Umbilical cord (tissue), 2 donors: ENCODE results near the gene GSTO2. TPM values are rescaled to one million over a fixed set of nuclear protein-coding genes. Genes with fewer than 3 reads are reported as not detected.
A peak's percentile ranks its signal among the peaks of the same experiment; 100 is the strongest.

Experiments used
- DNase-seq: peaks from one replicate; pipeline ENCODE4 v3.0.0-alpha.2; 2015; ENCODE audit warnings: low spot score
- total RNA-seq: library from RNA; depleted of rRNA; stranded (reverse); fragments of >200 nt; gene quantifications from one replicate; pipeline ENCODE4 v1.2.3, GENCODE V29; 2014; ENCODE audit warnings: low replicate concordance; ENCODE audit not compliant: insufficient read depth

The GSTO2 gene
- total RNA-seq, 1 donor from 2014 or later, result 1.2 TPM

GRCh38 chr10:104307576-104308438 lies 38.8 kb downstream of the GSTO2 start:
- DNase-seq, result no peak

GRCh38 chr10:104308439-104308903 lies 39.5 kb downstream of the GSTO2 start:
- no peak for DNase-seq

DNA sequence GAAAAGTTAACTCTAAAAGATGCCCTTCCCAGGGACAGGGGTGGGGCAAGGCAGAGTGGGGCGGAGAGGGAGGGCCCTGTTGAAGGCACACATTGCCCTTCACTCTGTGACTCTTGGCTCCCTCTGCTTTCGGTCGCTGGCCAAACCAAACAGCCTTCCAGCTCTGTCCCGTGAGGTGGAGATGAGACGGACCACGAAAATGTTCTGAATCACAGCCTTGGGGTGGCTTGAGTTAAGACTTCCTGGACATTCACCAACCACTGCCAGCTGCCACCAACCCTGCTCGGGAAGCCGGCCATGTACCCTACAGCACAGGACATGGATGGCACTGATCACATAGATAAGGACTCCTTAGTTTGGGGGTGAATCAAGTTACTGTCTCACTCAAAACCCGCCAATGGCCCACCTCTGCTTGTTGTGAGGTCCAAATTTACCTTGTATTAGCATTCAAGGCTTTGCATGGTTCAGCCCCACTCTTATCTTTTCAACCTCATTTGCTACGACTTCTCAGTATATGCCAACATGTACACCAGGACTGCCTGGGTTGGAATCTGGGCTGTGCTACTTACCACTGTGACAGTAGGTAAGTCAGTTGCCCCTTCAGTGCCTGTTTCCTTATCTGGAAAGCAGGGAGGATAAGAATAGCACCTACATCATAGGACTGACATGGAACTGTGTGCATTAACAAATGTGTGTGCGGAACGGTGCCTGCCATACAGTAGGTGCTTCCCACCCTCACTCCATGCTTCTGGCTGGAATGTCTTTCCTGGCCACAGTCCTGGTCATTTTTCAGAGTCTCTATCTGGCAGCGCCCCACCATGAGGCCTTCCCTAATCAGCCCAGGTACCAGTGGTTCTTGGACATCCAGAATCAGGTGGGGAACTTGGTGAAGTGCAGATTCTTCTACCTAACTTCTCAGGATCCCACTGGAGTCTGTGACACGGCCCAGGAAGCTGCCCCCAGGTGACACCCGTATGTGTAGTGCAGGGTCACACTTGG lies 41.3 kb downstream of the GSTO2 start:
- no peak for DNase-seq

DNA sequence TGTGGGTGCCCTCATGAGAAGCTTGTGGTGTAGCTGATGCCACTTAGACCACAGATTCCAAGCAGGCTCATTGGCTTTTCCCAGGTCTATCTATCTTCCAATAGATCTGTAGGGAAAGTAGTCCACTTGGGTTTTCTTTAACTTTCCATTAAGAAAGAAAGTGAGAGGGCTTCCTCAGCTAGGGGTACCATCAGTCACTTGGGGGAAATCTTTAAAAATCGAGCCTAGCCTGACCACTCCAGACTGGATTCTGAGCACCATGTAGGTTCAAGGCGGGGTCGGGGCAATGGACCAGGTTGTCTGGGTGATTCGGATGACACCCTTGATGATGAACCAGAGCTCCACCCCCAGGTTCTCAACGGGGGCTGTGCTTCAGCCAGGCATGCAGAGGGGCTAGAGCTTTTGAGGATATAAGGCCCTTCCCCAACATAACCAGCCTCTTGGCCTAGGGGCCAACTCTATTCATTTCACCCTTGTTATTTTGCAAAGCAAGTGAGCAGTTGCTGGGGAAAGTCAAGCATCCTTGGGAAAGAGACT lies 42.3 kb downstream of the GSTO2 start:
- DNase-seq, result no peak

DNA sequence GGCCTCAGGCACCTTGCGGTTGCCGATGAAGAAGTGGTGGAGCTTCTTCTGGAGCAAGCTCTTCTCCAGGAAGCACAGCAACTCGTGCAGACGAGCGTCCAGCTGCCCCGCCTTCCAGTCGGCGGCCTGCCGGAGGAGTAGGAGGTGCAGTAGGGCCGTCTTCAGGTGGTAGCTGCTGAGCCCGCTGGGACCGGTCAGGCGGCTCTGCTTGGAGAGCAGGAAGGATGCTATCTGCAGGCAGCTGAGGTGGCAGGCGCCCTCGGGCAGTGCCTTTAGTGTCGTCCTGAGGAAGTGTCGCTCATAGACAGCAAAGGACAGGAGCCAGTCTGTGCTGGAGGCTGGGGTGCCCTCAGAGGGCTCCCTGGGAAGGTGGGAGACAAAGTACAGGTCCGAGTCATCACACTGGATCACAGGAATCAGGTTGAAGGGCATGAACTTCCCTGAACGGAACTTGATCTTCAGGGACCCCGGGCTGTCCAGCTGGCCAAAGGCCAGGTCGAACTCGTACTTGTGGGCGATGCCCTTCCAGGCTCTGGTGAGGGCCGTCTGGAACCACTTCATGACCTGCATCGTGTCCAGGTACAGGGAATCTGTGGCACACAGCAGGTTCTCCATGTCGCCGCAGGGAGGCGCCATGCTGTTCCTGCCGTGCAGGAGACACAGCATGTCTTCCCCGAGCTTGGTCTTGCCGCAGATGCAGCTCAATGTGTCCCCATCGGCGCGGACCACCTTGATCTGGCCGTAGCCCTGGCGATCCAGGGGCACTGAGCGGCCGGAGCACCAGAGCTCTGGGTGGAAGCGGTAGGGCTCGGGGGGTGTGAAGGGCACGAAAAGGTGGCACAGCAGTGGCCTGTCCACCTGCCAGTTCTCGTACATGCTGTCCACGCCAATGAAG lies 45.9 kb downstream of the GSTO2 start:
- no peak for DNase-seq

DNA sequence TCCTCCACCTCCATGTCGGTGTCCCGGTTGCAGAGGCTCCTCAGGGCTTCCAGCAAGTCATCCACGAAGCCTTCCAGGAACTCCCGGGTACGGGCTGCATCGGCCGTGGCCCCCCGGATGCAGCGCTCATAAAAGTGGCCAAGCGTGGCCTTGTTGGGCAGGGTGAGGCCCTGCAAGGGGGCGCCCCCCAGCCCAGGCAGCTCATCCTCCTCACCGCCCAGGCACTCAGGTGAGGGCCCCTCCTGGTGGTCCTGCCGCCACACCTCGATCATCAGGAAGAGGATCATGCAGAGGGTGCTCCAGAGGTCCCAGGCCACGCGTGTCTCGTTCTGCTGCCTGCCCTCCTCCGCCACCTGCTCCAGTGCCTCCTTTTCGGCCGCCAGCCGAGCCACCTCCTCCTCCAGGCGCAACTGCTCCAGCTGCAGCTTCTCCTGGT lies 46.5 kb downstream of the GSTO2 start:
- no peak for DNase-seq

DNA sequence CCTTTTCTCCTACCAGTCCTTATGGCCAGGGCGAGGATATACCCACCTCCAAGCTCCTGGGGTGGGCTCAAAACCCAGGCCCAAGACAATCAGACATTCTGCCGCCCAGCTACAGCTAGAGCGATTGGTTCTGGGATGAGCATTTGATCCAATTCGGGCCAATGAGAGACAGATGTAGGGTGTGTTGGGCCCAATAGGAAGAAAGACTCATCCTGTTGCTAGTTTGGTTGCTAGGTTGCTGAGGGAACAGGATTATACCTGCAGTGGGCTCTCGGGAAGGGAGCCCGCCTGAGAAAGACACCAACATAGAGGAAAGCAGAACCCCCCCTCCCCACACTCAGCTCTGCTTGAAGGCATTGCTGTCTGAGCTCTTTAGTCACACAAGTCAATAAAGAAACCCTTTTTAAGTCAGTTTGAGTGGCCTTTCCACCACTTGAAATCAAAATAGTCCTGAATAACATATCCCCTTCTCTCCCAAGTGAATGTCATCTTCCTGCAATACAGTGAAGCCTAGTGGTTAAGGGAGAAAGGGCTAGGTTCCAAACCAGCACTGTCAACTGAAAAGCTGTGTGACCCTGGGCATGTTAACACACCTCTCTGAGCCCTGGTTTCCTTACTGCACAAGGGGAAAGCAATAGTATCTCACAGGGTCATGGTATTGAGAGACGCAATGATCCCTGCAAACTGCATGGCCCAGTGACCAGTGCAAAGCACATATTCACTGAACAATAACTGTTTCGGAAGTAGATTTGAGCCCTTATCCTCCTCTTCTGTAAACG lies 47.5 kb downstream of the GSTO2 start:
- no peak for DNase-seq

DNA sequence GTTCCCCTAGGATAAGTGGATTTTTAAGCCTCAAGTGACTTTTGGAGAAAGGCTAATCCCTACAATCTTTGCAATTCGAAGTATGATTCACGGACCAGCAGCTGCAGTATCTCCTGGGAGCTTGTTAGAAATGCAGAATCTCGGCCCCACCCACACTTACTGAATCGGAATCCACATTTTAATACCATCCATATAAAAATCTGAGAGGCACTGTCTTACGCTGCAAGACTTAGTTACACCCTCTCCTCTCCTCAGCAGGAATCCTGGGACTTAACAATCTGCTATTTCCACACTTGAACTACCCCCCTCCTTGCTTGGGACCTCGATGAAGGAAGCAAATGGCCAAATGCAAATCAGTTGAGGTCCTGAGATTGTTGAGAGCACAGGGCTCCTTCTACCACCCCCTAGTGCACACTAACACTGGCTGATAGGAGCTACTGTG lies 48.3 kb downstream of the GSTO2 start:
- peak; percentile 95 for DNase-seq

DNA sequence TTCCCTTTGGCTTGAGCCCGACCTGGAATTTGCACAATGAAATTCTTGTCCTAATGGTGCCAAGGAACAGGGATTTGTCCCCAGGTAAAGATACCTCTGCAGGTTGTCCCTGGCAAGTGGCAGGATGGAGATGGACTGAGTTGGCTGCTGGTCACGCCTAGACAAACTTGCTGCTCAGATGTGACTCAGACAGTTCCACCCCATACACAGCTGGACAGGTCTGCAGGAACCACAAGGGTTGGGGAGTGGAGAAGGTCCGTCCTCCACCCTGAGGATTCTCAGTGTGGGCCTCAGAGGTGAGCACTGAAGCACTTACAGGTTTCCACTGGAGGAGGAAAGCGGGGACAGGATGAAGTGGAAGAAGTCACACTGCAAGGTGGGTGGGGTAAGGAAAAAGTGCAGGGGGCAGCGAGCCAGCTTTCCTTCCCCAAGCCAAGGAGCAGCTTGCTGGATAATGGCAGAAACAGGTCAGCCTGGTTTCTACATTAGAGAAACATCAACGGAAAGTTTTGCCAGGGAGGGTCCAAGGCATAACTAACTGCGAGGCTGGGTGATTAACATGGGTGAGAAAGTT lies 48.8 kb downstream of the GSTO2 start:
- DNase-seq, result no peak

GRCh38 chr10:104318326-104318725 lies 49.3 kb downstream of the GSTO2 start:
- no peak for DNase-seq

GRCh38 chr10:104318810-104319741 lies 50.1 kb downstream of the GSTO2 start:
- DNase-seq, result no peak

- no peak for DNase-seq
These were observed 52.2 kb downstream of the GSTO2 start for GRCh38 chr10:104321226-104321625.

DNA sequence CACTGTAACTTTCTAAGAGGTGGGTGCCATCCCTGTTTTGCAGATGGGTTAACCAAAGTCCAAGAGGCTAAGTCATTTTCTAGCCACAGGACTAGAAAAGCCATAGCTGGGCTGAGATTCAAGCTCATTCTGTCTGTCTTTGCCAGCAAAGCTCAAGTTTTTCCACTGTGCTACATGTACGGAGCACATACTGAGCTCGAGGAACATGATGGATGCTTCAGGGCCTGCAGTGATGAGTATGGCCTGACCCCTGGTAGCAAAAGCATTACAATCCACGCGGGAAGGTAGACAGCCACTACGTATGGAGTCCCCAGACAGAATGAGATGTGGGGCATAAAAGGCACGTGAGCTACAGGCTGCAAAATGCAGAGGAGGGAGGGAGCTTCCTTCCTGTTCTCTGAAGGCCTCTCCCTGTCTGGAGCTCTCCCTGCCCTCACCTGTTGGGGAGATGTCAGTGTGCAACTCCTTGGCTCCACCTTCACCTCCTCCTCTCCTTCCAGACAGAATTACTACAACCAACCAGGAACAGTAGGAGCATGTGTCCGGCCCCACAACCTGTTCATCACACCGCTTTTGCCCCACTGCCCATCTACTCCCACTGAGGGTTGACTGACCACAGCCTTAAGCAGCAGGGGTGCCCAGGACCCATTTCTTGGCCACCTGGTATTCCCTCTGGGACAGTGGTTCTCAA lies 52.9 kb downstream of the GSTO2 start:
- no peak for DNase-seq

- no peak for DNase-seq
These were observed 53.4 kb downstream of the GSTO2 start for GRCh38 chr10:104322416-104322782.

GRCh38 chr10:104323085-104323484 lies 54.1 kb downstream of the GSTO2 start:
- DNase-seq, result no peak

DNA sequence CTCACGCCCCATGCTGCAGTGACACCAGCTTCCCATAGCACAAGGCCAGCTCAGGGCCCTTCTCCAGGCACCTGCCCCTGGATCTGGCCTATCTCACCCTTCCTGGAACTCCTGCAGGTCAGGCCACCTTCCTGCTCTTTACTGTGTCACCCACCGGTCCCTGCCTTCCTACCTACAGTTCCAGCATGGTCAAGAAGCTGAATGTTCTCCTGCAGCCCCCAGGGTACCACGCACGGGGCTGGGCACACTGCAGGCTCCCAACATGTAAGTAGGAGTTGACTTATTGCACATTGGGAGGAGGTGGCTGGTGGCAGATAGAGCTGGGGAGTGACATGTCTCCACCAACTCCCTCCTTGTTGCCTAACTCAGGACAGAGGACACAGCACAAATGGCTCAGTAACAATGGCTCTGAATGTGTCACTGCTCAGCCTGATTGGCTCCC lies 54.8 kb downstream of the GSTO2 start:
- no peak for DNase-seq

DNA sequence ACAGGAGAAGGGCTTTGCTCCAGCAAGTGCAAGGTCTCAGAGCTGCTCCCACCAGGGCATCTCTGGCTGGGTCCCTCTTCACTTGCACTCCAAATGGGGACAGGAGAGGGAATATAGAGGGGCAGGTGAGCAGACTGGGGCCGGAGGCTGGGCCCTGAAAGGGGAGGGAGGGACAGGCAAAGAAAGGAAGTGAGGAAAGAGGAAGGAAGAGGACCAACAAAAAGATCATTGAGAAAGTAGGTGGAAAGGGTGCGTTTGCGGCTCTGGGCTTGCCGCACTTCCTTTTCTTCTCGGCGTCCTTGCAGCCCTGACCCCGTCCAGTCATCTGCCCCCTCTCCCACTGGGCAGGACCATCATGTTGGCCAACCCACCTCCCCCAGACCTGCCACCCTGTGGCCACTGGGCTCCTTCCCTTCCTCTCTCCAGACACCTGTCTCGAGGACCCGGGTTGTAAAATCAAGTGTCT lies 55.3 kb downstream of the GSTO2 start:
- peak; percentile 23 for DNase-seq

GRCh38 chr10:104324931-104325330 lies 55.9 kb downstream of the GSTO2 start:
- no peak for DNase-seq
